HG03025 (cell line): Measurements from ENCODE around the gene LY6G6D.
"Not testable (repeated sequence)": the region's sequence is repeated elsewhere in the genome, so short reads cannot be mapped to it uniquely, and the experiment has no call there.

Experiments
- ATAC-seq: cut with Tn5 transposase; IDR thresholded peaks from one replicate; pipeline ENCODE4 v1.9.1; 2021; ENCODE audit warnings: mild to moderate bottlenecking, moderate library complexity; ENCODE audit not compliant: unreplicated experiment, low FRiP score

The LY6G6D gene

GRCh38 chr6:31691564-31692108 lies 23.5 kb upstream of the LY6G6D start:
- no peak for ATAC-seq

- ATAC-seq = no peak
Observed at GRCh38 chr6:31692353-31692752, 22.8 kb upstream of the LY6G6D start.

GRCh38 chr6:31692886-31693285 lies 22.3 kb upstream of the LY6G6D start:
- ATAC-seq = no peak

GRCh38 chr6:31693535-31693934 lies 21.6 kb upstream of the LY6G6D start:
- ATAC-seq = no peak

- ATAC-seq = no peak
Observed at GRCh38 chr6:31697555-31697954, 17.6 kb upstream of the LY6G6D start.

GRCh38 chr6:31700740-31701401 lies 14.3 kb upstream of the LY6G6D start:
- ATAC-seq = no peak

GRCh38 chr6:31701666-31702404 lies 13.3 kb upstream of the LY6G6D start:
- ATAC-seq = no peak

- no peak for ATAC-seq
Observed at GRCh38 chr6:31702405-31702818, 12.7 kb upstream of the LY6G6D start.

GRCh38 chr6:31702819-31703716 lies 12.1 kb upstream of the LY6G6D start, which contains the start of gene ABHD16A:
TSS of gene ABHD16A (minus strand) at chr6:31703324. CDS start at chr6:31703281, 43 bp downstream.
- ATAC-seq = peak; percentile 71

- ATAC-seq = no peak
Observed at GRCh38 chr6:31705931-31706330, 9.2 kb upstream of the LY6G6D start.

- no peak for ATAC-seq
Observed at GRCh38 chr6:31706599-31706998, 8.5 kb upstream of the LY6G6D start, which contains the start of gene LY6G6F. TSS of gene LY6G6F (plus strand) at chr6:31706866. CDS start at chr6:31706907, 41 bp downstream.

GRCh38 chr6:31707701-31708100 lies 7.4 kb upstream of the LY6G6D start:
- no peak for ATAC-seq

GRCh38 chr6:31708224-31708623 lies 6.9 kb upstream of the LY6G6D start:
- ATAC-seq = no peak

- not testable (repeated sequence) for ATAC-seq
Observed at GRCh38 chr6:31709157-31709556, 6.0 kb upstream of the LY6G6D start.

- no peak for ATAC-seq
Observed at GRCh38 chr6:31710523-31711219, 4.5 kb upstream of the LY6G6D start.

- no peak for ATAC-seq
Observed at GRCh38 chr6:31711233-31711632, 3.9 kb upstream of the LY6G6D start.

- ATAC-seq = no peak
Observed at GRCh38 chr6:31712296-31712695, 2.9 kb upstream of the LY6G6D start.

- ATAC-seq = no peak
Observed at GRCh38 chr6:31713465-31713864, 1.7 kb upstream of the LY6G6D start.

GRCh38 chr6:31713991-31714684 lies 1.0 kb upstream of the LY6G6D start:
- no peak for ATAC-seq
